AG04450 (cell line): ENCODE data around the gene LRRC41. TPM values are rescaled to one million over a fixed set of nuclear protein-coding genes. Genes with fewer than 3 reads are reported as not detected.
A peak's percentile ranks its signal among the peaks of the same experiment; 100 is the strongest.
"Not testable (repeated sequence)": the region's sequence is repeated elsewhere in the genome, so short reads cannot be mapped to it uniquely, and the experiment has no call there.

Source experiments
- CTCF ChIA-PET: fragments of 300-600, 350-600 bp; formaldehyde crosslinking; extraction: SDS; loops from one replicate; lab custom pipeline; 2022; ENCODE audit warnings: antibody characterized with exemption, inconsistent platforms; lab: Charles Lee
- POLR2A ChIA-PET: fragments of 350-600 bp; formaldehyde crosslinking; extraction: SDS; loops from one replicate; lab custom pipeline; 2021; ENCODE audit warnings: antibody characterized with exemption, inconsistent platforms; lab: Yijun Ruan, JAX
- DNase-seq: peaks from one replicate; pipeline ENCODE4 v3.0.0-alpha.2; 2011; ENCODE audit warnings: low read depth, low spot score
- H3K27ac ChIP-seq: one replicate; pipeline ENCODE4 v1.5.1; 2012; ENCODE audit warnings: low read depth, low read length, control low read depth
- H3K27me3 ChIP-seq: one replicate; pipeline ENCODE4 v1.6.0; 2012; ENCODE audit warnings: low read length; ENCODE audit not compliant: control insufficient read depth, insufficient read depth
- H3K4me3 ChIP-seq: 2 replicates; pipeline ENCODE4 v1.5.1; 2011; ENCODE audit warnings: mild to moderate bottlenecking, low read depth, low read length, control low read depth
- H3K9me3 ChIP-seq: 2 replicates; pipeline ENCODE4 v1.5.1; 2012; ENCODE audit warnings: low read length; ENCODE audit not compliant: control insufficient read depth, insufficient read depth
- CTCF ChIP-seq: IDR thresholded peaks from 2 replicates; pipeline ENCODE4 v1.5.1; 2011; ENCODE audit warnings: low read depth, low read length, control low read depth, inconsistent platforms
- polyA plus RNA-seq: library from polyadenylated mRNA; depleted of rRNA; stranded (reverse); fragments of >200 nt; gene quantifications from 2 replicates; pipeline ENCODE4 v1.2.3, GENCODE V29; 2011

The LRRC41 gene
- polyA plus RNA-seq, 1 experiment, result 66.3 TPM

DNA sequence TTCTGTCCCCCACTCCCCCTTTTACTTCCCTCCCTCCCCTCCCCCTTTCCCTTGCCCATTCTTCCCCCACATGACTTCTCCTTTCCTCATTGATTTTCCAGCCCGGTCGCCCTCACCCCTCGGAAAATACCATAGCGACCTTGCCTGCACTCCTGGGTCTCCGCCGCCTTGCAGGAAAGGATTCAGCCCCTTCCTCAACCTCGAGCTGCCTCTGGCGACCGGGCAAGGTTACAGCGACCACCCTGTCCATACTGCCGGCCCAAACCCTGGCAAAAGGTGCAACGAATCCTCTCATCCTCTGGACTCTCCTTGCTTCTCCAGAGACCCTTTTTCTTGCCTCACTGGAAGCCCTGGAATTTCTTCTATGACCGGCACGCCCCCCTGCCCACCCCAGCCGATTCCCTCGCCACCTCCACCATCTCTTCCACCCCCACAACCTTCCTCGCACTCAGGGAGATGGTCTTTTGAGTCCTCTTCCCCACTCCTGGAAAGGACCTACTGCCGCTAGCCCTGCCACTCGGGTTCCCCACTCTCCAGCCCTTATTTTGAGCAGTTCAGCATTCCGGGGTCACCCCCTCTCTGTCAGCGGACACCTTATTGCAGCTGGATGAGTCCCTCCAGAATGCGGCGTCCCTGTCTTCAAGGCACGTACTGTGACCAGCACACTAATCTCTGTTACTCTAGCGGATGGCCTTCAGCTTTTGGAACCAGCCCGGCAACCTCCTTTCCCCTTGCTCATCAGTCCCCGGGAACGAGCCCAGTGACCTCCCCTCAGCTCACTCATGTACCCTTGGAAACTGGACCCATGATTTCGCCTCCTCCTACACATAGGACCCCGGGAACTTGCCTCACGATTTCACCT, 38.0 kb upstream of the LRRC41 start:
- POLR2A ChIA-PET, result interaction anchor here (0.6 to 2.1 kb wide), 2 partner anchors 38 to 58 kb away, joined by 3 to 17 read pairs; partner anchors contain the start of genes LRRC41 and UQCRH
- Histone ChIP-seq H3K9me3 (no peaks in the 10 kb centered on the region), H3K4me3 (peak overlapping the region; percentile 88), H3K27ac (peak overlapping the region; percentile 98), H3K27me3 (no peaks in the 10 kb centered on the region)
- no peak for TF ChIP-seq CTCF
- CTCF ChIA-PET, result interaction anchor here (0.6 to 1.7 kb wide), 6 partner anchors 8 to 38 kb away, joined by 3 to 12 read pairs (median 5); partner anchors contain the start of genes LRRC41 and UQCRH
- DNase-seq, result no peak

GRCh38 chr1:46340404-46341221, 37.2 kb upstream of the LRRC41 start, which contains the start of gene NSUN4:
NSUN4 (plus strand) TSS chr1:46340807; CDS start chr1:46340827, 20 bp downstream.
- peak within 1 kb of the TSS; percentile 98 for H3K27ac ChIP-seq
- no peaks in the 10 kb centered on the region for H3K27me3 ChIP-seq
- peak; percentile 88 for DNase-seq
- peak within 1 kb of the TSS; percentile 88 for H3K4me3 ChIP-seq
- no peaks in the 10 kb centered on the region for H3K9me3 ChIP-seq
- peak; percentile 67 for TF ChIP-seq CTCF
- CTCF ChIA-PET, result interaction anchor here (0.6 to 1.7 kb wide), 9 partner anchors 7 to 208 kb away, joined by 3 to 23 read pairs (median 4); partner anchors contain the start of genes LRRC41 and UQCRH
- POLR2A ChIA-PET, result interaction anchor here (0.6 to 2.1 kb wide), 2 partner anchors 37 to 57 kb away, joined by 3 to 17 read pairs; partner anchors contain the start of genes LRRC41 and UQCRH

GRCh38 chr1:46337409-46337808, 34.0 kb upstream of the LRRC41 start:
- H3K9me3 ChIP-seq, H3K4me3 ChIP-seq, CTCF ChIA-PET, H3K27me3 ChIP-seq, POLR2A ChIA-PET, DNase-seq, H3K27ac ChIP-seq: not testable (repeated sequence)

DNA sequence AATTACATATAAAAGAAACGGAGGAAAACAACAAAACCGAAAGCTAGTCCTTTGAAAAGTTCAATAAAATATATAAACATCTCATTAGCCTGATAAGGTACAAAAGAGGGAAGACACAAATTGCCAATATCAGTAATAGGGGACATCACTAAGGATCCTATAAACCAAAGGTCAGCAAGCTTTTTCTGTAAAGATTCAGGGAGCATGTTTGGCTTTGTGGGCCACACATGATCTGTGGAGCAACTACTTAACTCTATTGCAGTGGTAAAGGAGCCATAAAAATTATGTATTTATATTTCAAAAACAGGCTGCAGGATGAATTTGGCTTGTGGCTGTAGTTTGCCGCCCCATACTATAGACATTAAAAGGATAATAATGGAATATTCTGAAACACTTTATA, 31.7 kb upstream of the LRRC41 start:
- no peak overlapping the region for H3K27ac ChIP-seq
- H3K4me3 ChIP-seq, result no peak overlapping the region
- DNase-seq, result no peak
- ChIA-PET POLR2A (no interaction called here), CTCF (interaction anchor here (0.5 kb wide), 1 partner anchor 14 kb away, joined by 3 read pairs; no protein-coding TSS in a partner anchor)
- no peak for TF ChIP-seq CTCF
- H3K27me3 ChIP-seq, result no peaks in the 10 kb centered on the region
- no peaks in the 10 kb centered on the region for H3K9me3 ChIP-seq

- H3K4me3 ChIP-seq, result no peak overlapping the region
- TF ChIP-seq CTCF, result no peak
- H3K9me3 ChIP-seq, result no peaks in the 10 kb centered on the region
- DNase-seq, result no peak
- CTCF ChIA-PET, result interaction anchor here (0.6 to 1.8 kb wide), 6 partner anchors 8 to 24 kb away, joined by 3 to 15 read pairs (median 4); no protein-coding TSS in a partner anchor
- POLR2A ChIA-PET, result no interaction called here
- H3K27me3 ChIP-seq, result no peaks in the 10 kb centered on the region
- no peak overlapping the region for H3K27ac ChIP-seq
Measured at GRCh38 chr1:46334030-46334384, 30.6 kb upstream of the LRRC41 start.
